Thyroid gland (tissue), 4 donors: ENCODE measurements around the gene ZBTB8A. TPM values are rescaled to one million over a fixed set of nuclear protein-coding genes. Genes with fewer than 3 reads are reported as not detected.

Experiments used
- DNase-seq, 2 donors: peaks; one replicate each; pipeline ENCODE4 v3.0.0-alpha.2; 2019
- H3K27ac ChIP-seq, 3 donors: fragments of 200-600 bp; sonication (generic); 1 replicate in 2 of 3; 2 replicates in 1 of 3; pipeline ENCODE4 v1.5.1; 2016 to 2019; ENCODE audit warnings: mild to moderate bottlenecking in 1 of 3, moderate library complexity in 1 of 3
- H3K27me3 ChIP-seq: fragments of 200-600 bp; sonication (generic); one replicate; pipeline ENCODE4 v1.5.1; 2019
- H3K36me3 ChIP-seq, 2 donors: fragments of 200-600 bp; sonication (generic); one replicate each; pipeline ENCODE4 v1.5.1; 2016 to 2019
- H3K4me1 ChIP-seq, 2 donors: fragments of 200-600 bp; sonication (generic); one replicate each; pipeline ENCODE4 v1.5.1; 2017 to 2019
- H3K4me3 ChIP-seq, 3 donors: fragments of 200-600 bp; sonication (generic); replicated peaks in 1 of 3; 1 replicate in 2 of 3; 2 replicates in 1 of 3; pipeline ENCODE4 v1.5.1; 2016; ENCODE audit warnings: mild to moderate bottlenecking in 1 of 3
- H3K9me3 ChIP-seq: fragments of 200-600 bp; sonication (generic); one replicate; pipeline ENCODE4 v1.5.1; 2017
- POLR2A ChIP-seq, 2 donors: fragments of 450-650 bp; IDR thresholded peaks; one replicate each; pipeline ENCODE4 v1.6.1; 2017; ENCODE audit warnings: antibody characterized with exemption in 2 of 2, mild to moderate bottlenecking in 2 of 2, moderate library complexity in 1 of 2
- WGBS, 2 donors: methylation state at CpG; one replicate each; pipeline ENCODE4 v1.1.5; 2017; 5-methylcytosine and 5-hydroxymethylcytosine counted together
- intact Hi-C: fragments of 100-400 bp; cut with DNase I; formaldehyde crosslinking; loops from one replicate; pipeline ENCODE4 v1.15.1; 2023
- total RNA-seq, 4 donors: library from RNA; depleted of rRNA; stranded (reverse); fragments of >200 nt; gene quantifications; one replicate each; pipeline ENCODE4 v1.2.3, GENCODE V29; 2016
- TF ChIP-seq, protein P1 (sequence below), 6 experiments: fragments of 200-600 bp in 3 of 6; fragments of 450-650 bp in 3 of 6; sonication (generic) in 3 of 6; IDR thresholded peaks; one replicate each; pipeline ENCODE4 v1.5.1; 2016 to 2019; ENCODE audit warnings: antibody characterized with exemption in 6 of 6, mild to moderate bottlenecking in 2 of 6, inconsistent platforms in 1 of 6, moderate library complexity in 1 of 6

ZBTB8A gene
- 10 to 100 TPM; 10.6 to 20.6 (median 12.6) TPM for total RNA-seq

DNA sequence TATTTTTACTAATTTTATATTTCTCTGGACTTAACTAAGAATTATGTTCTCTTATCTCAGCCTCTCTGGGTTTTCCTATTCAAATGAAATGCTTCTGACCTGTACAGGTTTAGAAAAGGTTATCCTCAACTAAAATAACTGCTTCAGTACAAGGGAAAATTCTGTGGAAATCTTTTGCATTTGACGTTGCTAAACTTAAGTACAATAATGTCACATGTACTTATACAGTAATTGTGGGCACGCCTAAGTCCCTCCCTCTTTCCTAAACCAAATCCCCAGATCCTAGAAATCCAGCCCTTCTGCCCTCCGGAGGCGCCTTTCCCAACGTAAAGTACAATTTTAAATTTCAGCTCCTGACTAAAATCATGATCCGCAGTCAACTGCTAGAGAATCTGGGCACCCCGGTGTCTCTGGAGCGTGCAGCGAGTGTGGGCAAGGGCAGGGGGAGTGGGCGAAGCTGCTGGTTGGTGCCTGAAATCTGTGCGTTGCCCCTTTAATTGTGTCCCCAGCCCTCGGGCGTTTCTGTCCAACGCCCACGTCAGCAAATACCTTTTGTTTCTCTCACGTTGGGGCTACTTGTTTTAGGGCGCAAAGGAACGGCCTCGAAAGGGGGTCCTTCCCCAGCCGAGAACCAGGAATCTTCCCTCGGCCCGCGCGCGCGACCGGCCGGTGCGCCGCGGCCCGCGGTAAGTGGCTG is at the start of gene ZBTB8A:
Gene ZBTB8A, plus strand, starts transcription at position 541 of the 697 bp plus-strand sequence. CDS start 53,505 bp downstream, outside the sequence.
- DNase-seq = peak; percentile 64 to 65
- Histone ChIP-seq H3K36me3 (no peaks in the 10 kb centered on the region), H3K4me1 (peaks cover 0 to 9% of the 10 kb centered on the region in 2 donors), H3K27ac (peak within 1 kb of the TSS; percentile 53 to 78 (median 73)), H3K9me3 (no peaks in the 10 kb centered on the region), H3K27me3 (no peaks in the 10 kb centered on the region), H3K4me3 (peak within 1 kb of the TSS; percentile 44 to 56 (median 45))
- WGBS, 2 donors = 1 to 4% methylated on average over 11 to 19 of the region's 33 CpGs
- TF ChIP-seq, protein P1, sequence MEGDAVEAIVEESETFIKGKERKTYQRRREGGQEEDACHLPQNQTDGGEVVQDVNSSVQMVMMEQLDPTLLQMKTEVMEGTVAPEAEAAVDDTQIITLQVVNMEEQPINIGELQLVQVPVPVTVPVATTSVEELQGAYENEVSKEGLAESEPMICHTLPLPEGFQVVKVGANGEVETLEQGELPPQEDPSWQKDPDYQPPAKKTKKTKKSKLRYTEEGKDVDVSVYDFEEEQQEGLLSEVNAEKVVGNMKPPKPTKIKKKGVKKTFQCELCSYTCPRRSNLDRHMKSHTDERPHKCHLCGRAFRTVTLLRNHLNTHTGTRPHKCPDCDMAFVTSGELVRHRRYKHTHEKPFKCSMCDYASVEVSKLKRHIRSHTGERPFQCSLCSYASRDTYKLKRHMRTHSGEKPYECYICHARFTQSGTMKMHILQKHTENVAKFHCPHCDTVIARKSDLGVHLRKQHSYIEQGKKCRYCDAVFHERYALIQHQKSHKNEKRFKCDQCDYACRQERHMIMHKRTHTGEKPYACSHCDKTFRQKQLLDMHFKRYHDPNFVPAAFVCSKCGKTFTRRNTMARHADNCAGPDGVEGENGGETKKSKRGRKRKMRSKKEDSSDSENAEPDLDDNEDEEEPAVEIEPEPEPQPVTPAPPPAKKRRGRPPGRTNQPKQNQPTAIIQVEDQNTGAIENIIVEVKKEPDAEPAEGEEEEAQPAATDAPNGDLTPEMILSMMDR (IDR thresholded peaks at IDR 0.05) = no peak
- TF ChIP-seq POLR2A (IDR thresholded peaks at IDR 0.05) = peak in 1 of 2 donors; percentile 46
- intact Hi-C loops = no loop called here

DNA sequence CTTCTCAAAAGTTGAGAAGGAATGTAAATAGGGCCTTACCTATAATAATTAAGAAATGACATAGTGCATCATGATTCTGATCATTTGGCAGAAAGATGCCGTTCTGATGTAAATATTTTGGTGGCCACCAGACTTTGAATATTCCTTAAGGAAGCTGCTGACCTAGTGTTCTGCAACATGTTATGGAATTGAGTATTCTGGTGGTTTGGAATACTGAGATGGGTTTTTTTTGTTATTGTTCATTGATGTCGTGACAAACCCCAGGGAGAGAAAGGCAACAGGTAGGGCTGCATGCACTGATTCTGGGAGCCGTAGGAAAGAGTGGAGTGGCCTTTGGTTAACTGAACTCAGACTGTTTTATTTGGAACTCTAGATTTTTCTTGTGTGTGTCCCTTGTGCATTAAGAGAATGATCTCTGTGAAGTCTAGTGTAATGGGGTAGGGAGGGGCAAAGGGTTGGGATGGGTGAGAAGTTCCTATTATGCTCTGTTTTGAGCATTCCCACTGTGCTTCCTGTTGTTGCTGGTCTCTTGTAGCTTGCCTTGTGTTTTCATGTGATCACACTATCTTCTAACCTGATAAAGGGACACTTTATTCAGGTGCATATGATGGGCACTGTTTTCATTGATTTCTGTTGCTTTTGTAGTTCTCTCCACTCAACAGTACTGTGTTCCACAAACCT is 49.3 kb upstream of the ZBTB8A start:
- intact Hi-C loops = no loop called here
- H3K27ac ChIP-seq = no peak overlapping the region
- H3K36me3 ChIP-seq = no peaks in the 10 kb centered on the region
- no peaks in the 10 kb centered on the region for H3K9me3 ChIP-seq
- no peaks in the 10 kb centered on the region for H3K27me3 ChIP-seq
- H3K4me3 ChIP-seq = no peak overlapping the region
- TF ChIP-seq POLR2A (IDR thresholded peaks at IDR 0.05) = no peak
- TF ChIP-seq, protein P1 (IDR thresholded peaks at IDR 0.05) = no peak
- DNase-seq = no peak
- H3K4me1 ChIP-seq = no peaks in the 10 kb centered on the region
- 93 to 94% methylated on average over 3 of the region's 3 CpGs for WGBS, 2 donors

- TF ChIP-seq, protein P1 (IDR thresholded peaks at IDR 0.05) = no peak
- no peak for TF ChIP-seq POLR2A (IDR thresholded peaks at IDR 0.05)
- no peak for DNase-seq
- Histone ChIP-seq H3K27ac (no peak overlapping the region), H3K9me3 (no peaks in the 10 kb centered on the region), H3K4me3 (no peak overlapping the region), H3K4me1 (peaks cover 0 to 8% of the 10 kb centered on the region in 2 donors), H3K27me3 (no peaks in the 10 kb centered on the region), H3K36me3 (no peaks in the 10 kb centered on the region)
- intact Hi-C loops = no loop called here
- WGBS, 2 donors = 91 to 100% methylated on average over 2 of the region's 2 CpGs
Measured at GRCh38 chr1:32491386-32491785, 47.8 kb upstream of the ZBTB8A start.

DNA sequence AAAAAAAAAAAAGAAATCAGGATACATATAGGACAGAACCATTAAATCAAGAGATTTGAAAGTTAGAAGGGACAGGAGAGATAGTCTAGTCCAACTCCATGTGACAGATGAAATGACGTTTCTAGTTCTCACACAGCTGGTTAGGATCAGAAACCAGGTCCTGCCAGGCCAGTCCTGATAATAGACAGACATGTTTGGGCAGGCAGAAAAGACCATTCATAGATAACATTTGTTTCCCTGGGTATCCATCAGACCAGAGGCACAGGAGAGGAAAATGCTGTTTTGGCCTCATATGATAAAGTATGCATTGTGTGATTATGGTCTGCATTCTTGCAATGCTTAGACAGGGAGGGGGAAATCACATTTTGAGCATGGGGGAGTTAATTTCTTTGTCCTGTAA is 45.0 kb upstream of the ZBTB8A start:
- H3K27ac ChIP-seq = no peak overlapping the region
- intact Hi-C loops = no loop called here
- 81 to 88% methylated on average over 1 of the region's 1 CpG for WGBS, 2 donors
- no peak overlapping the region for H3K4me3 ChIP-seq
- DNase-seq = no peak
- no peaks in the 10 kb centered on the region for H3K36me3 ChIP-seq
- H3K9me3 ChIP-seq = no peaks in the 10 kb centered on the region
- H3K27me3 ChIP-seq = no peaks in the 10 kb centered on the region
- TF ChIP-seq, protein P1 (IDR thresholded peaks at IDR 0.05) = no peak
- TF ChIP-seq POLR2A (IDR thresholded peaks at IDR 0.05) = no peak
- peaks cover 0 to 8% of the 10 kb centered on the region in 2 donors for H3K4me1 ChIP-seq
